ENCODE data around the gene MSN.

MSN gene

GRCh38 chrX:65744965-65745364 lies 77.5 kb downstream of the MSN start:
- H3K79me2 ChIP-seq (ENCODE audit: control insufficient read depth, low read length) = no peaks in the 10 kb centered on the region
- TF ChIP-seq CTCF (IDR thresholded peaks at IDR 0.05; ENCODE audit: low read depth, low read length, poor library complexity, severe bottlenecking) = no peak
- no peak for TF ChIP-seq EZH2phosphoT487 (IDR thresholded peaks at IDR 0.05; ENCODE audit: borderline replicate concordance, low read length)
- H3K9me3 ChIP-seq (ENCODE audit: control insufficient read depth, insufficient read depth, low read length) = no peaks in the 10 kb centered on the region
- no peaks in the 10 kb centered on the region for H4K20me1 ChIP-seq (ENCODE audit: control insufficient read depth, insufficient read depth, low read depth, low read length)
- H3K4me3 ChIP-seq (ENCODE audit: low read length) = no peak overlapping the region
- no peaks in the 10 kb centered on the region for H3K9me2 ChIP-seq (replicated peaks; ENCODE audit: control insufficient read depth, low read length)
- H3K4me2 ChIP-seq (ENCODE audit: low read length) = no peak overlapping the region
- H3F3A ChIP-seq (ENCODE audit: control insufficient read depth, insufficient read depth) = no peaks in the 10 kb centered on the region
- no peaks in the 10 kb centered on the region; the same call in none of the 2 replicates for H3K36me3 ChIP-seq (ENCODE audit: control insufficient read depth, low read length)
- no peaks in the 10 kb centered on the region for H3K27me3 ChIP-seq (ENCODE audit: control insufficient read depth, low read length)
- H3K27ac ChIP-seq (ENCODE audit: low read depth, low read length) = no peak overlapping the region
- H3K4me1 ChIP-seq (ENCODE audit: control insufficient read depth, low read length) = no peaks in the 10 kb centered on the region

- no peaks in the 10 kb centered on the region for H3K79me2 ChIP-seq (ENCODE audit: control insufficient read depth, low read length)
- no peak overlapping the region for H3K4me3 ChIP-seq (ENCODE audit: low read length)
- H3F3A ChIP-seq (ENCODE audit: control insufficient read depth, insufficient read depth) = no peaks in the 10 kb centered on the region
- H3K9me3 ChIP-seq (ENCODE audit: control insufficient read depth, insufficient read depth, low read length) = no peaks in the 10 kb centered on the region
- H3K4me2 ChIP-seq (ENCODE audit: low read length) = no peak overlapping the region
- H3K27me3 ChIP-seq (ENCODE audit: control insufficient read depth, low read length) = no peaks in the 10 kb centered on the region
- H4K20me1 ChIP-seq (ENCODE audit: control insufficient read depth, insufficient read depth, low read depth, low read length) = no peaks in the 10 kb centered on the region
- TF ChIP-seq CTCF (IDR thresholded peaks at IDR 0.05; ENCODE audit: low read depth, low read length, poor library complexity, severe bottlenecking) = no peak
- TF ChIP-seq EZH2phosphoT487 (IDR thresholded peaks at IDR 0.05; ENCODE audit: borderline replicate concordance, low read length) = no peak
- H3K9me2 ChIP-seq (replicated peaks; ENCODE audit: control insufficient read depth, low read length) = no peaks in the 10 kb centered on the region
- no peak overlapping the region for H3K27ac ChIP-seq (ENCODE audit: low read depth, low read length)
- H3K4me1 ChIP-seq (ENCODE audit: control insufficient read depth, low read length) = no peaks in the 10 kb centered on the region
- H3K36me3 ChIP-seq (ENCODE audit: control insufficient read depth, low read length) = no peaks in the 10 kb centered on the region; the same call in none of the 2 replicates
Observed at GRCh38 chrX:65745427-65745826, 78.0 kb downstream of the MSN start.

- Histone ChIP-seq H3K4me1 (ENCODE audit: control insufficient read depth, low read length) (no peaks in the 10 kb centered on the region), H3K27me3 (ENCODE audit: control insufficient read depth, low read length) (no peaks in the 10 kb centered on the region), H3K79me2 (ENCODE audit: control insufficient read depth, low read length) (no peaks in the 10 kb centered on the region), H3K4me2 (ENCODE audit: low read length) (no peak overlapping the region), H4K20me1 (ENCODE audit: control insufficient read depth, insufficient read depth, low read depth, low read length) (no peaks in the 10 kb centered on the region), H3K27ac (ENCODE audit: low read depth, low read length) (no peak overlapping the region), H3K4me3 (ENCODE audit: low read length) (no peak overlapping the region), H3F3A (ENCODE audit: control insufficient read depth, insufficient read depth) (no peaks in the 10 kb centered on the region), H3K9me3 (ENCODE audit: control insufficient read depth, insufficient read depth, low read length) (no peaks in the 10 kb centered on the region), H3K9me2 (replicated peaks; ENCODE audit: control insufficient read depth, low read length) (no peaks in the 10 kb centered on the region), H3K36me3 (ENCODE audit: control insufficient read depth, low read length) (no peaks in the 10 kb centered on the region; the same call in none of the 2 replicates)
- TF ChIP-seq CTCF (IDR thresholded peaks at IDR 0.05; ENCODE audit: low read depth, low read length, poor library complexity, severe bottlenecking) = no peak
- no peak for TF ChIP-seq EZH2phosphoT487 (IDR thresholded peaks at IDR 0.05; ENCODE audit: borderline replicate concordance, low read length)
Observed at GRCh38 chrX:65745992-65746391, 78.5 kb downstream of the MSN start.

Measured in DOHH2 (cell line).